HG02970 (cell line): ENCODE results near the gene ARNT2.

Source experiments
- ATAC-seq: cut with Tn5 transposase; IDR thresholded peaks from one replicate; pipeline ENCODE4 v1.9.1; 2021; ENCODE audit warnings: mild to moderate bottlenecking, moderate library complexity, moderate number of reproducible peaks; ENCODE audit not compliant: unreplicated experiment, low FRiP score

ARNT2 gene

GRCh38 chr15:80547264-80547663 lies 143.1 kb downstream of the ARNT2 start:
- ATAC-seq: no peak

GRCh38 chr15:80549191-80549590 lies 145.0 kb downstream of the ARNT2 start:
- no peak for ATAC-seq

- ATAC-seq: no peak
Measured at GRCh38 chr15:80549654-80550053, 145.5 kb downstream of the ARNT2 start.

- no peak for ATAC-seq
Measured at GRCh38 chr15:80550219-80550907, 146.2 kb downstream of the ARNT2 start.

GRCh38 chr15:80550908-80551260 lies 146.7 kb downstream of the ARNT2 start:
- no peak for ATAC-seq

GRCh38 chr15:80551348-80551747 lies 147.2 kb downstream of the ARNT2 start:
- no peak for ATAC-seq

- ATAC-seq: no peak
Measured at GRCh38 chr15:80554560-80554959, 150.4 kb downstream of the ARNT2 start.

GRCh38 chr15:80556694-80557367 lies 152.6 kb downstream of the ARNT2 start:
- no peak for ATAC-seq

- ATAC-seq: no peak
Measured at GRCh38 chr15:80557441-80558234, 153.5 kb downstream of the ARNT2 start.

- no peak for ATAC-seq
Measured at GRCh38 chr15:80558631-80559319, 154.6 kb downstream of the ARNT2 start.

- no peak for ATAC-seq
Measured at GRCh38 chr15:80559320-80559693, 155.1 kb downstream of the ARNT2 start.

GRCh38 chr15:80559761-80560160 lies 155.6 kb downstream of the ARNT2 start:
- ATAC-seq: no peak

GRCh38 chr15:80560601-80561400 lies 156.6 kb downstream of the ARNT2 start:
- ATAC-seq: no peak

GRCh38 chr15:80561500-80561899 lies 157.3 kb downstream of the ARNT2 start:
- ATAC-seq: no peak

- no peak for ATAC-seq
Measured at GRCh38 chr15:80562033-80562432, 157.9 kb downstream of the ARNT2 start.

GRCh38 chr15:80562846-80563245 lies 158.7 kb downstream of the ARNT2 start:
- ATAC-seq: no peak

GRCh38 chr15:80563372-80563997 lies 159.3 kb downstream of the ARNT2 start:
- ATAC-seq: no peak

- no peak for ATAC-seq
Measured at GRCh38 chr15:80564056-80564455, 159.9 kb downstream of the ARNT2 start.

- no peak for ATAC-seq
Measured at GRCh38 chr15:80565398-80565797, 161.2 kb downstream of the ARNT2 start.

GRCh38 chr15:80565988-80566387 lies 161.8 kb downstream of the ARNT2 start:
- no peak for ATAC-seq
